NCI-H446 (cell line): Measurements from ENCODE around the gene ESYT2.

Source experiments
- DNase-seq, 2 experiments: peaks; one replicate each; lab custom pipeline; 2025; lab: John Stamatoyannopoulos, UW

Gene ESYT2

DNA sequence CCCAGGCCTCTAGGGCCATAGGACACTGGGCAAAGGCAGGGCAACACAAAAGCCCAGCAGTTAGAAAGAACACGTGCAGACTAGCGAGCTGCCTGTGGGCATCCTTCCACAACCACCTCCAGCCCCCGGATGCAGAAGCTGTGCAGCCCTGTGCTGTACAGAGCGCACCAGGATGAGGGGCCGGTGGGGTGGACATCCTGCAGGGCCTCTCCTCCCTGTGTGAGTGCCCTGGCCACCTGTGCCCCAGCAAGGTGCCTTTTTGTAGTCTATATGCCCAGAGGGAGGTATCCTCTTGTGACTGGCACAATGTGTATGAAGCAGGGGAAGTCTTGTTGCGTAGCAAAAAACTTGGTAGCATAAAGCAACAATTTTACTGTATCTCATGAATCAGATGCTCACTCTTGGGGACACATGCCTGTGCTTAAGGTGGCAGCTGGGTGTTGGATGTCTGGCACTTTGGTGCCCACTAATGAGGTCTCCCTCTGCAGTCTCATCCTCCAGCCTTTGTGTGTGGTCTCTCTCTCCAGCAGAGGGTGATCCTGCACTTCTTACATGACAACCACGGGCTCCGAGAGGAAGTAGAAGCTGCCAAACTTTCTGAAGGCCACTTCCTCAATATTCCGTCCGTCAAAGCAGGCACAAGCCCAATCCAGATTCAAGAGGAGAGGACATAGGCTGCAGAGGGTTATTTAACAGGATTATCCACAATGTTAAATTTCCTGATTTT, 133.4 kb downstream of the ESYT2 start:
- DNase-seq, result no peak

- DNase-seq, result no peak
Measured at GRCh38 chr7:158695056-158695455, 134.3 kb downstream of the ESYT2 start.

GRCh38 chr7:158694650-158695049, 134.7 kb downstream of the ESYT2 start:
- DNase-seq, result no peak

DNA sequence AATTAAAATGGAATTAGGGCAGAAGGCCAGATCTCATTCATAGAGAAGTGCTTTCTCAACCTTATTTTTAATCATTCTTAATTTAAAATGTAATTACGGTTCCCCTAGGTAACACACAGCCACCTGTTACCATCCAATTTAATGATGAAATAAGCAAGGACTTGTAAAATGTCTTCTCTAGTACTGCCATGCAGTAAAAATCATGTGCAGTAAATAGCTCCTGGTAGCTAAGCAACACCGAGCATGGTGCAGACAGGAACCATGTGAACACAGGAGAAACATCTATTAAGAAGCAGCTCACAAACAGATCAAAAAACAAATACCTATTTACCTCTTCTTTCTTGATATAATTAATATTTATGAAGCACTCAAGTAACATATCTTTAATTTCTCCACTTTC, 139.8 kb downstream of the ESYT2 start:
- DNase-seq, result no peak

- DNase-seq, result no peak
Measured at GRCh38 chr7:158687406-158687805, 141.9 kb downstream of the ESYT2 start.

GRCh38 chr7:158685693-158686092, 143.6 kb downstream of the ESYT2 start:
- DNase-seq, result no peak

DNA sequence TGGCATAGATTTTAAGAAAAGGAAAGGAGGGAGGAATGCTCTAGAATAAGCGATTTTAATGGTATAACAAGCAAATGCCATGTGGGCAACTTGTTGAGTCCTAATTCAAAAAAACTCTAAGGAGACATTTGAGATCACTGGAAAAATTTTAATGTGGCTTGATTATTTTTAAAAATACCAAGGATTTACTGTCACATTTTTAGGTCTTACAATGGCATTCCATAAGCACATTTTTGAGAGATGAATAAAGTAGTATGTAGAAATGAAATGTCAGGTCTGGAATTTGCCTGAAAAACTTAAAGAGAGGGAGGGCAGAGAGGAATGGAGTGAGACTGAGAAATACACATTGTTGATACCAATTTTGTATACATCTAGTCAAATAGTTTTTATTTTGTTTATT, 145.0 kb downstream of the ESYT2 start:
- DNase-seq, result no peak

- no peak for DNase-seq
Measured at GRCh38 chr7:158683541-158683940, 145.8 kb downstream of the ESYT2 start.

- no peak for DNase-seq
Measured at GRCh38 chr7:158682456-158682855, 146.9 kb downstream of the ESYT2 start.
